A673 (cell line): ENCODE data around the gene ROR1.

Experiments used
- EZH2 ChIP-seq: fragments of 200-600 bp; sonication (generic); IDR thresholded peaks from 2 replicates; pipeline ENCODE4 v1.6.1; 2017; ENCODE audit warnings: borderline replicate concordance, low read depth, mild to moderate bottlenecking, mixed read lengths, antibody characterized with exemption, low read length; ENCODE audit not compliant: poor library complexity, severe bottlenecking
- TF ChIP-seq, protein P1 (sequence below): fragments of 300-800, 200-600 bp; sonication (generic); conservative IDR thresholded peaks from 2 replicates; pipeline ENCODE4 v1.5.1; 2017; ENCODE audit warnings: low read depth, mild to moderate bottlenecking, antibody characterized with exemption, low read length, moderate library complexity, mixed read lengths

GRCh38 chr1:64182207-64182606, 408.4 kb downstream of the ROR1 start:
- TF ChIP-seq, protein P1, sequence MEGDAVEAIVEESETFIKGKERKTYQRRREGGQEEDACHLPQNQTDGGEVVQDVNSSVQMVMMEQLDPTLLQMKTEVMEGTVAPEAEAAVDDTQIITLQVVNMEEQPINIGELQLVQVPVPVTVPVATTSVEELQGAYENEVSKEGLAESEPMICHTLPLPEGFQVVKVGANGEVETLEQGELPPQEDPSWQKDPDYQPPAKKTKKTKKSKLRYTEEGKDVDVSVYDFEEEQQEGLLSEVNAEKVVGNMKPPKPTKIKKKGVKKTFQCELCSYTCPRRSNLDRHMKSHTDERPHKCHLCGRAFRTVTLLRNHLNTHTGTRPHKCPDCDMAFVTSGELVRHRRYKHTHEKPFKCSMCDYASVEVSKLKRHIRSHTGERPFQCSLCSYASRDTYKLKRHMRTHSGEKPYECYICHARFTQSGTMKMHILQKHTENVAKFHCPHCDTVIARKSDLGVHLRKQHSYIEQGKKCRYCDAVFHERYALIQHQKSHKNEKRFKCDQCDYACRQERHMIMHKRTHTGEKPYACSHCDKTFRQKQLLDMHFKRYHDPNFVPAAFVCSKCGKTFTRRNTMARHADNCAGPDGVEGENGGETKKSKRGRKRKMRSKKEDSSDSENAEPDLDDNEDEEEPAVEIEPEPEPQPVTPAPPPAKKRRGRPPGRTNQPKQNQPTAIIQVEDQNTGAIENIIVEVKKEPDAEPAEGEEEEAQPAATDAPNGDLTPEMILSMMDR, result no peak
- TF ChIP-seq EZH2, result no peak
